Ammon's horn (tissue), 1 donor: ENCODE data around the gene GARNL3.
A peak's percentile ranks its signal among the peaks of the same experiment; 100 is the strongest.

Experiments
- DNase-seq: peaks from one replicate; pipeline ENCODE4 v3.0.0-alpha.2; 2016; ENCODE audit warnings: low spot score

Gene GARNL3

GRCh38 chr9:127405344-127406125, 141.0 kb downstream of the GARNL3 start:
- DNase-seq = no peak

- DNase-seq = no peak
Measured at GRCh38 chr9:127406799-127407491, 142.4 kb downstream of the GARNL3 start.

DNA sequence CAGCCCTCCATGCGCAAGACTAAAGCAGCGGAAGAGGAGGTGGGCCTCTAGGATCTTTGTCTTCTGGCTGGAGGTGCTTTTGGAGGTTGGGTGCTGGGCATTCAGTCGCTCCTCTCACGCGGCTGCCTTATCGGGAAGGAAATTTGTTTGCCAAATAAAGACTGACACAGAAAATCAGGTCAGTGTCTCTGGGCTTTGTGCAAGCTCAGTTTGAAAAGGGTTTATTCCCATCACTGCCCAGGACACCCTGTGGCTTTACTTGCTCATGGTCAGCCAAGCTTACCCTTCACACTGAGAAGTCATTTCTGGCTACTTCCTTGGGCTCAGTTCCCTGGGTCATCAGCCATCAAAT, 142.9 kb downstream of the GARNL3 start:
- DNase-seq = no peak

DNA sequence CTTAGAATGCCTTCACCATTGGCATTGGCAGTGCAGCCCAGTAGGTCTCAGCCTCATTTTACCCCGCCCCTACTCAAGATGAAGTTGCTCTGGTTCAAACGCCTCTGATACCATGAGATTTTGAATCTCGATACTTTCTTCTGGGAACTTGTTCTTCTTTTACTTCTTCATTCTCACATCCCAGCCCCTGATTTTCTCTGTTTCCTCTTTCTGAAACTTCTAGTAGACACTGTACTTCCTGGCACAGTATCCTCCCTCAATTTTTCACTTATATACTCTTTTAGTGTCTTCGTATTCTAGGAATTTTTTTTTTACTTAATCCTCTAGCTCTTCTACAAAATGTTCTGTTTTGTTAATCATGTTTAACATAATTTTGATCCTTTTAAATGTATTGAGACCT, 146.5 kb downstream of the GARNL3 start:
- DNase-seq = no peak

GRCh38 chr9:127415141-127415540, 150.6 kb downstream of the GARNL3 start:
- no peak for DNase-seq

GRCh38 chr9:127415657-127416056, 151.1 kb downstream of the GARNL3 start:
- DNase-seq = no peak

- no peak for DNase-seq
Measured at GRCh38 chr9:127417131-127418036, 152.8 kb downstream of the GARNL3 start.

DNA sequence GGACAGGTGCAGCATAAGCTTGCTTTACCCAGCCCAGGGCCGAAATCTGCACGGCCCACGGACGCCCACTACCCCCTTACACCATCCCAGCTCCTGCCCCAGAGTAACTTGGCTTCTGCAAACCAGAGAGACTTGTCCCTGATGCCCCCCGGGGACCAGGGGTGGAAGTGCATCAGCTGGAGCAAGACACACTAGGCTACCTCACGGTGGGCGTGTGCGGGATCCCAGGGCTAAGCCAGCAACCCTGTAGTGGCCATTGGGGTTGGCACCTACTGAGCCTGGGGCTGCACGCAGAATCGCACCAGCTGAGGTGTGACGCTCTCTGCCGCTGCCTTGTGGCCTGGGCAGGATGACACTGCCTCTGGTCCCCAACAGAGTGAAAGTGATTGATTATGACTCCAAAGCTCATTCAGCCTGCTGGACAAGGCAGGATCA, 153.5 kb downstream of the GARNL3 start:
- no peak for DNase-seq

DNA sequence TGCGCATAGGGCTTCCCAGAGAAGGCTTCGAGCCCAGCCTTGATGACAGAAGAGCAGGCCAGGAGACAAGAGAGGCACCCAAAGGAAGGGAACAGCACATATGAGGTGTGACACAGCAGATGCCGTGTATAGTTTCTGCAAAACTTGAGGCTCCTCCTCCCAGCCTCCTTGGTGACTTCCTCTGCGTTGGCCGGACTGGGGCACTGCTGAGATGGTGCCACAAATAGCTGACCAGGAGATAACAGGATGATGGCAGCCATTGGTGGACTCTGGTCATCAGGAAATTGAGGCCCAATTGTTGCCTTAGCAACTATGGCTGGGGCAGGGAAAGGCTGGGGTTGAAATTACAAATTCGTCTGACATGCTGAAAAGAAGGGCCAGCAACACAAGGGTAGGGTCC, 154.8 kb downstream of the GARNL3 start:
- DNase-seq = no peak

DNA sequence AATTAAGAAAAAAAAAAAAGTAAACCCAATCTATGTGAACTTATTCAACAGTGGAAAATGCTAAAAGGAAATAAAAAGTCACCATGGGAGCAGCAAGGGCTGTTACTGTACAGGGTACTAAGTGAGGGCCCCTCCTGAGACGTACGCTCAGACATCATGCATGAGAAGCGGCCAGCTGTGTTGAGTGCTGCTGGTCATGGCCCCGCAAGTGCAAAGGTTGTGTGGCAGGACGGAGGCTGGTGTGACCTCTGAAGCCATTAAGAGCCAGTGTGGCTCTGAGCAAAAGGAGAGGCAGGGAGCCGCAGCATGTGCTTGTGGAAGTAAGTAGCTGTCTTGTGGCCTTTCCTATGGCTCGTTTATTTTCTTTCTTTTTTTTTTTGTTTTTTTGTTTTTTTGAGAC, 156.5 kb downstream of the GARNL3 start:
- no peak for DNase-seq

GRCh38 chr9:127422133-127422782, 157.7 kb downstream of the GARNL3 start:
- DNase-seq = no peak

DNA sequence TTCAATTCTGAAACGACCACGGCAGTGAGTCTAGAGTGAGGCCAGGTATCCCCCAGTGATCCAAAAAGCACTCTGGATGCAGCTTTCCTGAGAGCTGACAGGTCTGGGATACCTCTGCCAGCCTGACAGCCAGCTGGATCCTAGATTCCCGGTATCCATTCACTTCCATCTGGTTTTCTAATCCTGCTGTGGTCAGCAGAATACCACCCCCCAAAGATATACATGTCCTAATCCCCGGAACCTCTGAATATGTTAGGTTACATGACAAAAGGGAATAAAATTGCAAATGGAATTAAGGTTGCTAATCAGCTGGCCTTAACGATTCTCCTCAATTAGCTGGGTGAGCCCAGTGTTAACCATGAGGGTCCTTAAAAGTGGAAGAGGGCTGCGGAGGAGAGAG, 158.2 kb downstream of the GARNL3 start:
- no peak for DNase-seq

DNA sequence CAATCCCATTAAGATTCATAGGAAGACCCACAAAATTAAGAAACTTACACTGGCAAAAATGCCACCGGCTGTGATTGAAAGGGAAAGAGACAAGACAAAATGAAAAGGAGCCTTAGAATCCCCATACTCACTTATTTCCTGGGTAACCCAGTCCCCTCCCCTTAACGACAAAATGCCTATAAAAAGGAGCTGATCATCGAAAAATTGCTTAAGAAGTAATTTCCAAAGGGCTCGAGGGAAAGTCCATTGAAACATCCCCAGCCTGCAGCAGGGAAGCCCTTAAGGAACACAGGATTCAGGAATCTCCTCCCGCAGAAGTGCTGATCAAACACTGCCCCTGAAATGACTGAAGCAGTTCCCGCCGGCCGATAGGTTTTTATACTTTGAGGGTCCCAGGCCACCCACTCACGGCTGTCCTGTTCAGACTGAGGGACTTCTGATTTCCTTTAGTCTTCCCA, 158.9 kb downstream of the GARNL3 start:
- no peak for DNase-seq

GRCh38 chr9:127423934-127424675, 159.5 kb downstream of the GARNL3 start, which contains the start of gene ZNF79:
Gene ZNF79, plus strand, starts transcription at chr9:127424382. Its CDS starts 406 bp downstream, at chr9:127424788.
- peak; percentile 93 for DNase-seq

DNA sequence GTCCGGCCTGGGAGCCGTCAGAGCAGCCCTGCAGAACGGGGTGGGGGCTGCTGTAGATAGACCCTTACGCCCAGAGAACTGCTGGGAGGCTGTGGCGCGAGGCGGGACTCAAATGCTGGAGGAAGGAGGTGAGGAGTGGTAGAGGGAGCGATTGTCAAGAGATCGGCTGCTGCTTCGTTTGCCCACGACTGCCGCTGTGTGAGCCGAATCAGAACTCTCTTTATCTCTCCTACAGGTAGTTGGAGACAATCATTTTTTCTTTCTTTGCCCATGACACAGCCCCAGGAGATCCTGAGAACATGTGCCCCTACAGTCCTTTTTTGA, 160.1 kb downstream of the GARNL3 start:
- DNase-seq = peak; percentile 63

DNA sequence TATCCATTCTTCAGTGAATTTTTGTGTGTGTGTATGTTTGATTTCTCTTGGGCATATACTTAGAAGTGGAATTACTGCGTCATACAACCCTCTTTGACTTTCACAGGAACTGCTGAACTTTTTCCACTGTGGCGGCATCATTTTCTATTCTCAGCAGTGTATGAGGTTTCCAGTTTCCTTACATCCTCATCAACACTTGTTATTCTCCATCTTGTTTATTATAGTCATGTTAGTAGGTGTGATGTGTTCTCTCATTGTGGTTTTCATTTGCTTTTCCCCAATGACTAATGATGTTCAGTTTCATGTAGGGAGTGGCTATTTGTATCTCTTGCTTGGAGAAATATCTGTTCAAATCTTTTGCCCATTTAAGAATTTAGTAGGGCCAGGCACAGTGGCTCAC, 162.2 kb downstream of the GARNL3 start:
- no peak for DNase-seq

- DNase-seq = no peak
Measured at GRCh38 chr9:127428348-127428747, 163.8 kb downstream of the GARNL3 start.

GRCh38 chr9:127430415-127430814, 165.8 kb downstream of the GARNL3 start:
- DNase-seq = no peak

GRCh38 chr9:127437497-127438264, 173.1 kb downstream of the GARNL3 start:
- DNase-seq = no peak

- DNase-seq = no peak
Measured at GRCh38 chr9:127438394-127438793, 173.8 kb downstream of the GARNL3 start.
